ENCODE results near the gene GALNT2.

DNA sequence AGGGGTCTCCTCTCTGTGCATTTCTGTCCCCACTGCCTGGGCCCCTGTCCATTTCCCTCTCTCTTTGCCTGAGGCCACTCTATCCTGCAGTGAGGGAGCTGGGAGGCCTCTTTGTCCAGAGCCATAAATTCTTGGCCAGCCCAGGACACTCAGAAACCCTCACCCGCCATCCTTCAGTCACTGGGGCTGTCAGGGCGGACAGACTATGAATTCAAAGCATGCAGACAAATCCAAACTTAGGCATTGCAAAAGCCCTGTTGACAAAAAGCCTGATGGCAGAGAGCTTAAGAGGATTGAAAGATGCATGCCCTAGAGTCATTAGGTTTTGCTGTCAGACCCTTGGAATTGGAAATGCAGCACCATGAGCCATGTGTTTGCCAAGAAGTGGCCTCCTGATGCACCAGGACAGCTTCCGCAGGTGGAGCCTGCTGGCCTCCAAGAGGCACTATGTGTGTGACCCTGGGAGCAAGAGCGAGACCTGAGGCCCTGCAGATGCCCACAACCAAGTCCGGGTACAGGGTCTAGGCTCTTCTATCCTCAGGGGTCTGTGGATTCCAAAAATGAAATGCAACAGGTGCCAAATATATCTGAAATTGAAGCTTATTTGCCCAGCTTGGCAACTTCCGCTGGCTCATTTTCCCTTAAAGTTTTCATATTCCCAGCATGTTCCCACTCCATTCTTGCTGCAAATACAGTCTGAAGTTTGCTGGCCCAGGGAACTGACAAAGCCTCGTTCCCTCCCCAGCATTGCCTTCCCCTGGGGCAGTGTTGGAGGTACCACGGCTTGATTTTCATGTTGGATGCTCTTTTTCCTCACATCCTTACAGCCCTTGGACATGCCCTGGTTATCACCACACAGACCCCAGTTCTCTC is 181.2 kb downstream of the GALNT2 start:
- TF ChIP-seq, protein P1, sequence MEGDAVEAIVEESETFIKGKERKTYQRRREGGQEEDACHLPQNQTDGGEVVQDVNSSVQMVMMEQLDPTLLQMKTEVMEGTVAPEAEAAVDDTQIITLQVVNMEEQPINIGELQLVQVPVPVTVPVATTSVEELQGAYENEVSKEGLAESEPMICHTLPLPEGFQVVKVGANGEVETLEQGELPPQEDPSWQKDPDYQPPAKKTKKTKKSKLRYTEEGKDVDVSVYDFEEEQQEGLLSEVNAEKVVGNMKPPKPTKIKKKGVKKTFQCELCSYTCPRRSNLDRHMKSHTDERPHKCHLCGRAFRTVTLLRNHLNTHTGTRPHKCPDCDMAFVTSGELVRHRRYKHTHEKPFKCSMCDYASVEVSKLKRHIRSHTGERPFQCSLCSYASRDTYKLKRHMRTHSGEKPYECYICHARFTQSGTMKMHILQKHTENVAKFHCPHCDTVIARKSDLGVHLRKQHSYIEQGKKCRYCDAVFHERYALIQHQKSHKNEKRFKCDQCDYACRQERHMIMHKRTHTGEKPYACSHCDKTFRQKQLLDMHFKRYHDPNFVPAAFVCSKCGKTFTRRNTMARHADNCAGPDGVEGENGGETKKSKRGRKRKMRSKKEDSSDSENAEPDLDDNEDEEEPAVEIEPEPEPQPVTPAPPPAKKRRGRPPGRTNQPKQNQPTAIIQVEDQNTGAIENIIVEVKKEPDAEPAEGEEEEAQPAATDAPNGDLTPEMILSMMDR (IDR thresholded peaks at IDR 0.05) = no peak
- no peak for TF ChIP-seq EZH2 (IDR thresholded peaks at IDR 0.05; ENCODE audit: borderline replicate concordance, insufficient read depth, low read depth, low read length, poor library complexity, severe bottlenecking)
